Measurements from ENCODE around the gene OR4N5. TPM values are rescaled to one million over a fixed set of nuclear protein-coding genes. Genes with fewer than 3 reads are reported as not detected.

The OR4N5 gene
- total and polyA plus RNA-seq, 9 donors: not detected

GRCh38 chr14:20184181-20184580 lies 45.6 kb downstream of the OR4N5 start:
- Histone ChIP-seq H3K9me3 (no peaks in the 10 kb centered on the region), H3K27me3 (no peaks in the 10 kb centered on the region), H3K27ac (no peak overlapping the region), H3K4me1 (ENCODE audit: insufficient read depth) (no peaks in the 10 kb centered on the region), H3K4me3 (no peak overlapping the region), H3K36me3 (no peaks in the 10 kb centered on the region)
- TF ChIP-seq CTCF (IDR thresholded peaks at IDR 0.05) (no peak), POLR2A (IDR thresholded peaks at IDR 0.05) (no peak), EP300 (IDR thresholded peaks at IDR 0.05) (no peak)
- intact Hi-C loops (cut with DNase I): no loop called here
- no peak for DNase-seq
- 42 to 58% (median 56%) methylated on average over 5 of the region's 5 CpGs for WGBS, 3 donors

- no peak for DNase-seq
- Histone ChIP-seq H3K4me3 (no peak within 1 kb of the TSS), H3K27ac (no peak within 1 kb of the TSS), H3K36me3 (no peaks in the 10 kb centered on the region), H3K4me1 (ENCODE audit: insufficient read depth) (no peaks in the 10 kb centered on the region), H3K9me3 (no peaks in the 10 kb centered on the region), H3K27me3 (no peaks in the 10 kb centered on the region)
- no peak for TF ChIP-seq EP300 (IDR thresholded peaks at IDR 0.05)
- WGBS, 3 donors: 44 to 63% (median 46%) methylated on average over 1 of the region's 1 CpG
- intact Hi-C loops (cut with DNase I): no loop called here
Observed at GRCh38 chr14:20190596-20190995, 52.0 kb downstream of the OR4N5 start, which contains the start of gene OR11G2. TSS of gene OR11G2 (plus strand) at chr14:20190896. CDS start at chr14:20197438, 6,542 bp downstream.

- no peak overlapping the region for H3K4me3 ChIP-seq
- intact Hi-C loops (cut with DNase I): no loop called here
- H3K27me3 ChIP-seq: no peaks in the 10 kb centered on the region
- H3K27ac ChIP-seq: no peak overlapping the region
- WGBS, 3 donors: 68 to 80% (median 69%) methylated on average over 3 of the region's 3 CpGs
- H3K9me3 ChIP-seq: no peaks in the 10 kb centered on the region
- DNase-seq: no peak
- no peak for TF ChIP-seq EP300 (IDR thresholded peaks at IDR 0.05)
- no peak for TF ChIP-seq CTCF (IDR thresholded peaks at IDR 0.05)
- TF ChIP-seq POLR2A (IDR thresholded peaks at IDR 0.05): no peak
- no peaks in the 10 kb centered on the region for H3K36me3 ChIP-seq
- H3K4me1 ChIP-seq (ENCODE audit: insufficient read depth): no peaks in the 10 kb centered on the region
Observed at GRCh38 chr14:20191396-20191795, 52.8 kb downstream of the OR4N5 start.

- Histone ChIP-seq H3K9me3 (no peaks in the 10 kb centered on the region), H3K36me3 (no peaks in the 10 kb centered on the region), H3K27ac (no peak overlapping the region), H3K4me1 (ENCODE audit: insufficient read depth) (no peaks in the 10 kb centered on the region), H3K4me3 (no peak overlapping the region), H3K27me3 (no peaks in the 10 kb centered on the region)
- DNase-seq: no peak
- TF ChIP-seq POLR2A (IDR thresholded peaks at IDR 0.05) (no peak), CTCF (IDR thresholded peaks at IDR 0.05) (no peak), EP300 (IDR thresholded peaks at IDR 0.05) (no peak)
- intact Hi-C loops (cut with DNase I): no loop called here
Observed at GRCh38 chr14:20194101-20194500, 55.5 kb downstream of the OR4N5 start.

Small RNA genes lying within 50 kb of the gene (small RNA-seq; reads per million reads assigned to genes)
- gene GTF2IP22: not detected
- not detected for gene RNA5SP380

Other genes with a start within 250 kb of the OR4N5 start
- not detected for gene OR4K5, start 218.2 kb upstream of the OR4N5 start, total RNA-seq
- not detected for gene OR4K5, start 218.2 kb upstream of the OR4N5 start, polyA plus RNA-seq
- not detected for gene OR4K1, start 207.9 kb upstream of the OR4N5 start, total RNA-seq
- not detected for gene OR4K1, start 207.9 kb upstream of the OR4N5 start, polyA plus RNA-seq
- gene OR4K15, start 163.2 kb upstream of the OR4N5 start, total RNA-seq: not detected
- not detected for gene OR4K15, start 163.2 kb upstream of the OR4N5 start, polyA plus RNA-seq
- not detected for gene OR4Q2, start 136.7 kb upstream of the OR4N5 start, total RNA-seq
- gene OR4Q2, start 136.7 kb upstream of the OR4N5 start, polyA plus RNA-seq: not detected
- not detected for gene OR4K14, start 119.5 kb upstream of the OR4N5 start, total RNA-seq
- not detected for gene OR4K14, start 119.5 kb upstream of the OR4N5 start, polyA plus RNA-seq
- not detected for gene OR4K13, start 102.8 kb upstream of the OR4N5 start, total RNA-seq
- not detected for gene OR4K13, start 102.8 kb upstream of the OR4N5 start, polyA plus RNA-seq
- not detected for gene OR4L1, start 78.8 kb upstream of the OR4N5 start, total RNA-seq
- gene OR4L1, start 78.8 kb upstream of the OR4N5 start, polyA plus RNA-seq: not detected
- gene OR4K17, start 28.1 kb upstream of the OR4N5 start, total RNA-seq: not detected
- gene OR4K17, start 28.1 kb upstream of the OR4N5 start, polyA plus RNA-seq: not detected
- not detected for gene OR11G2, start 52.1 kb downstream of the OR4N5 start, total RNA-seq
- gene OR11G2, start 52.1 kb downstream of the OR4N5 start, polyA plus RNA-seq: not detected
- gene OR11H6, start 84.9 kb downstream of the OR4N5 start, total RNA-seq: not detected
- not detected for gene OR11H6, start 84.9 kb downstream of the OR4N5 start, polyA plus RNA-seq
- not detected for gene OR11H7, start 90.2 kb downstream of the OR4N5 start, total RNA-seq
- not detected for gene OR11H7, start 90.2 kb downstream of the OR4N5 start, polyA plus RNA-seq
- not detected for gene OR11H4, start 100.5 kb downstream of the OR4N5 start, total RNA-seq
- not detected for gene OR11H4, start 100.5 kb downstream of the OR4N5 start, polyA plus RNA-seq
- gene TTC5, start 167.1 kb downstream of the OR4N5 start, total RNA-seq: 10 to 100 TPM in 6 of 7 donors, 1 to 10 TPM in 1; 9.4 to 22.0 (median 17.1) TPM
- 10 to 100 TPM in 1 of 2 donors, 1 to 10 TPM in 1; 7.9 to 14.2 TPM for gene TTC5, start 167.1 kb downstream of the OR4N5 start, polyA plus RNA-seq
- 100 to 1,000 TPM in 2 of 7 donors, 10 to 100 TPM in 5; 57.1 to 140 (median 85.6) TPM for gene CCNB1IP1, start 194.5 kb downstream of the OR4N5 start, total RNA-seq
- gene CCNB1IP1, start 194.5 kb downstream of the OR4N5 start, polyA plus RNA-seq: 100 to 1,000 TPM; 104 to 150 TPM
- gene PARP2, start 204.8 kb downstream of the OR4N5 start, total RNA-seq: 10 to 100 TPM in 5 of 7 donors, 1 to 10 TPM in 2; 7.1 to 25.6 (median 22.8) TPM
- 10 to 100 TPM; 16.5 to 38.7 TPM for gene PARP2, start 204.8 kb downstream of the OR4N5 start, polyA plus RNA-seq

All from ovary (tissue), 9 donors.